Esophagus squamous epithelium (tissue), 4 donors: ENCODE data around the gene DDOST.

Experiments
- CTCF ChIP-seq, 6 experiments: fragments of 450-650 bp in 4 of 6; fragments of 200-600 bp in 2 of 6; sonication (generic) in 2 of 6; IDR thresholded peaks; one replicate each; pipeline ENCODE4 v1.5.1; 2016 to 2019; ENCODE audit warnings: antibody characterized with exemption in 6 of 6, mild to moderate bottlenecking in 4 of 6, moderate library complexity in 4 of 6
- POLR2A ChIP-seq, 4 donors: fragments of 450-650 bp; IDR thresholded peaks; one replicate each; pipeline ENCODE4 v1.6.1; 2017; ENCODE audit warnings: antibody characterized with exemption in 4 of 4, mild to moderate bottlenecking in 4 of 4, moderate library complexity in 3 of 4

GRCh38 chr1:20699558-20699957 is 38.4 kb upstream of the DDOST start:
- TF ChIP-seq CTCF (IDR thresholded peaks at IDR 0.05) = no peak
- no peak for TF ChIP-seq POLR2A (IDR thresholded peaks at IDR 0.05)
